K562 (cell line): ENCODE data around the gene ESPL1. TPM values are rescaled to one million over a fixed set of nuclear protein-coding genes. Genes with fewer than 3 reads are reported as not detected.

Experiments used
- BCOR ChIP-seq: fragments of 450-650 bp; IDR thresholded peaks from 2 replicates; pipeline ENCODE4 v1.6.1; 2016
- BRCA1 ChIP-seq, 2 experiments: fragments of 450-650 bp in 1 of 2; sonication (generic) in 1 of 2; formaldehyde crosslinking in 1 of 2; IDR thresholded peaks; 2 replicates each; pipeline versions ENCODE4 v1.5.0 to v1.6.1; 2017 to 2020; ENCODE audit warnings: mild to moderate bottlenecking in 1 of 2, missing genetic modification reagents in 1 of 2
- CBFA2T2 ChIP-seq: fragments of 450-650 bp; conservative IDR thresholded peaks from 2 replicates; pipeline ENCODE4 v1.6.1; 2017; ENCODE audit warnings: mild to moderate bottlenecking
- CREM ChIP-seq: IDR thresholded peaks from 2 replicates; pipeline ENCODE4 v1.6.1; 2014; ENCODE audit warnings: antibody characterized with exemption, low read depth
- HDAC1 ChIP-seq, 2 experiments: fragments of 450-650 bp; IDR thresholded peaks; 2 replicates each; pipeline ENCODE4 v1.6.1; 2016 to 2017; ENCODE audit warnings: inconsistent platforms in 1 of 2, mild to moderate bottlenecking in 1 of 2, moderate library complexity in 1 of 2
- MAX ChIP-seq: sonication (generic); formaldehyde crosslinking; IDR thresholded peaks from 2 replicates; pipeline ENCODE4 v1.9.0; 2022; ENCODE audit warnings: mild to moderate bottlenecking, missing genetic modification reagents
- NCOA1 ChIP-seq: fragments of 450-650 bp; IDR thresholded peaks from 2 replicates; pipeline ENCODE4 v1.6.1; 2016; ENCODE audit warnings: low read depth
- NKRF ChIP-seq: fragments of 450-650 bp; IDR thresholded peaks from 2 replicates; pipeline ENCODE4 v1.6.1; 2016; ENCODE audit warnings: borderline replicate concordance
- POLR2AphosphoS5 ChIP-seq: IDR thresholded peaks from 2 replicates; pipeline ENCODE4 v1.6.1; 2011; ENCODE audit warnings: mild to moderate bottlenecking, low read depth, low read length, moderate library complexity; ENCODE audit not compliant: control insufficient read depth, insufficient read depth
- POLR2G ChIP-seq: fragments of 200-400 bp; formaldehyde crosslinking; IDR thresholded peaks from 2 replicates; pipeline ENCODE4 v1.6.1; 2017; ENCODE audit warnings: low read depth, mild to moderate bottlenecking, antibody characterized with exemption, low read length, moderate library complexity
- PRDM10 ChIP-seq: fragments of 450-650 bp; IDR thresholded peaks from 2 replicates; pipeline ENCODE4 v1.6.1; 2018; ENCODE audit not compliant: partially characterized antibody
- RNF219 ChIP-seq: fragments of 250-450 bp; sonication (Bioruptor Pico); IDR thresholded peaks from 2 replicates; pipeline ENCODE4 v1.5.0; 2022; ENCODE audit warnings: mild to moderate bottlenecking
- SMAD1 ChIP-seq: fragments of 150-350 bp; IDR thresholded peaks from 2 replicates; pipeline ENCODE4 v1.6.1; 2014; ENCODE audit warnings: low read length, low read depth; ENCODE audit not compliant: partially characterized antibody
- SMARCE1 ChIP-seq: fragments of 450-650 bp; IDR thresholded peaks from 2 replicates; pipeline ENCODE4 v1.7.1; 2016; ENCODE audit warnings: mild to moderate bottlenecking
- SRF ChIP-seq, 2 experiments: fragments of 250-450, 450-650 bp in 1 of 2; sonication (Bioruptor Pico) in 1 of 2; sonication (generic) in 1 of 2; formaldehyde crosslinking; IDR thresholded peaks; 2 replicates each; pipeline versions ENCODE4 v1.5.0 to v1.5.1; 2020 to 2022; ENCODE audit warnings: mild to moderate bottlenecking in 1 of 2, missing genetic modification reagents in 1 of 2
- ZNF134 ChIP-seq: fragments of 250-450 bp; sonication (Bioruptor Pico); conservative IDR thresholded peaks from 2 replicates; pipeline ENCODE4 v1.4.0; 2020
- ZNF165 ChIP-seq: fragments of 250-450 bp; sonication (Bioruptor Pico); IDR thresholded peaks from 2 replicates; pipeline ENCODE4 v1.4.0; 2020; ENCODE audit warnings: borderline replicate concordance
- ZNF583 ChIP-seq: fragments of 250-450 bp; sonication (Bioruptor Pico); IDR thresholded peaks from 2 replicates; pipeline ENCODE4 v1.4.0; 2020
- ZNF589 ChIP-seq: fragments of 200-800 bp; sonication (Bioruptor generic); IDR thresholded peaks from 2 replicates; pipeline ENCODE4 v1.6.1; 2016; ENCODE audit warnings: low read depth, missing genetic modification characterization, missing compliant biosample characterization
- polyA plus RNA-seq, 8 experiments: library from polyadenylated mRNA; depleted of rRNA in 4 of 8; stranded (reverse) in 5 of 8; unstranded in 3 of 8; fragments of >200 nt; fragmentation: Nextera tagmentation in 2 of 8; fragmentation: Illumina TruSeq in 1 of 8; extraction: Ambion mirVana in 2 of 8; extraction: Trizol in 1 of 8; gene quantifications; 2 replicates each; pipeline versions ENCODE4 v1.2.1 to v1.2.3, GENCODE V29; 2011 to 2014; ENCODE audit warnings: inconsistent platforms in 1 of 8, missing spikeins in 1 of 8
- total RNA-seq, 7 experiments: library from RNA; depleted of rRNA in 6 of 7; stranded (reverse); fragments of >200 nt in 6 of 7; fragmentation: Illumina TruSeq in 2 of 7; extraction: Trizol in 2 of 7; gene quantifications; 2 replicates each; pipeline versions ENCODE4 v1.2.1 to v1.2.3, GENCODE V29; 2011 to 2021; ENCODE audit warnings: low replicate concordance in 1 of 7

ESPL1 gene
- total and polyA plus RNA-seq, 9 of the 15 experiments (the other 6 are each of a cell fraction or from before 2014, with no cell fraction given), result 1.2 to 55.0 (median 18.7) TPM

- TF ChIP-seq ZNF589 (CRISPR knock-in tag) (peak; percentile 78; the same call in 1 of the 2 replicates), NCOA1 (no peak), SMARCE1 (0 out of 2 replicates have a peak, but pooled peaks have one; percentile 3), BRCA1 (IDR thresholded peaks at IDR 0.05) (no peak), BRCA1 (CRISPR knock-in tag; IDR thresholded peaks at IDR 0.05) (no peak), ZNF165 (0 out of 2 replicates have a peak, but pooled peaks have one; percentile 12), ZNF583 (CRISPR knock-in tag) (0 out of 2 replicates have a peak, but pooled peaks have one; percentile 31), POLR2G (peak; percentile 98), SMAD1 (peak; percentile 54), MAX (CRISPR knock-in tag) (peak; percentile 79), RNF219 (CRISPR knock-in tag) (no peak), PRDM10 (peak; percentile 28), CBFA2T2 (no peak), CREM (peak; percentile 62), NKRF (peak; percentile 57; the same call in 1 of the 2 replicates), BCOR (0 out of 2 replicates have a peak, but pooled peaks have one; percentile 19), HDAC1 (IDR thresholded peaks at IDR 0.05) (peak in 1 of 2 experiments; percentile 60; a peak in 1 of 4 replicates), SRF (CRISPR knock-in tag; IDR thresholded peaks at IDR 0.05) (peak in 1 of 2 experiments; percentile 60; a peak in 1 of 4 replicates), POLR2AphosphoS5 (peak; percentile 61), ZNF134 (CRISPR knock-in tag) (peak; percentile 48; the same call in 1 of the 2 replicates)
Observed at GRCh38 chr12:53324779-53325510, 56.8 kb downstream of the ESPL1 start (continued).
